Skeletal muscle tissue (tissue), 4 donors: ENCODE data around the gene ARHGEF2. TPM values are rescaled to one million over a fixed set of nuclear protein-coding genes. Genes with fewer than 3 reads are reported as not detected.

Source experiments
- H3K27ac ChIP-seq: one replicate; pipeline ENCODE4 v1.7.0; 2013; ENCODE audit warnings: mild to moderate bottlenecking, low read depth, low read length, inconsistent platforms
- H3K27me3 ChIP-seq, 3 donors: one replicate each; pipeline ENCODE4 v1.7.0; 2013; ENCODE audit warnings: low read length in 3 of 3; ENCODE audit not compliant: control insufficient read depth in 3 of 3, insufficient read depth in 3 of 3
- H3K36me3 ChIP-seq, 3 donors: one replicate each; pipeline ENCODE4 v1.7.0; 2013; ENCODE audit warnings: low read length in 3 of 3; ENCODE audit not compliant: control insufficient read depth in 3 of 3, insufficient read depth in 3 of 3
- H3K4me1 ChIP-seq, 3 donors: one replicate each; pipeline ENCODE4 v1.7.0; 2013; ENCODE audit warnings: low read length in 3 of 3, mild to moderate bottlenecking in 3 of 3; ENCODE audit not compliant: control insufficient read depth in 3 of 3, insufficient read depth in 3 of 3
- H3K4me3 ChIP-seq, 3 donors: one replicate each; pipeline ENCODE4 v1.7.0; 2013; ENCODE audit warnings: low read length in 3 of 3
- H3K9ac ChIP-seq, 3 donors: one replicate each; pipeline ENCODE4 v1.7.0; 2013; ENCODE audit warnings: low read length in 3 of 3, mild to moderate bottlenecking in 3 of 3, moderate library complexity in 2 of 3, low read depth in 1 of 3
- H3K9me3 ChIP-seq, 3 donors: one replicate each; pipeline ENCODE4 v1.7.0; 2013; ENCODE audit warnings: low read length in 3 of 3; ENCODE audit not compliant: control insufficient read depth in 3 of 3
- total RNA-seq: library from RNA; depleted of rRNA; stranded (reverse); fragments of >200 nt; gene quantifications from one replicate; pipeline ENCODE4 v1.2.3, GENCODE V29; 2014
- donor health status: Osteomylitis.

ARHGEF2 gene
- total RNA-seq, 1 donor from 2014 or later, result 135 TPM

- Histone ChIP-seq H3K9me3 (no peaks in the 10 kb centered on the region), H3K27ac (peak overlapping the region; percentile 92), H3K27me3 (no peaks in the 10 kb centered on the region), H3K9ac (peak overlapping the region; percentile 30 to 76 (median 41)), H3K4me3 (no peak overlapping the region), H3K4me1 (peaks cover 65 to 73% (median 72%) of the 10 kb centered on the region in 3 donors), H3K36me3 (peaks cover 47 to 56% (median 48%) of the 10 kb centered on the region in 3 donors)
Observed at GRCh38 chr1:155966135-155966534, 12.2 kb downstream of the ARHGEF2 start.

DNA sequence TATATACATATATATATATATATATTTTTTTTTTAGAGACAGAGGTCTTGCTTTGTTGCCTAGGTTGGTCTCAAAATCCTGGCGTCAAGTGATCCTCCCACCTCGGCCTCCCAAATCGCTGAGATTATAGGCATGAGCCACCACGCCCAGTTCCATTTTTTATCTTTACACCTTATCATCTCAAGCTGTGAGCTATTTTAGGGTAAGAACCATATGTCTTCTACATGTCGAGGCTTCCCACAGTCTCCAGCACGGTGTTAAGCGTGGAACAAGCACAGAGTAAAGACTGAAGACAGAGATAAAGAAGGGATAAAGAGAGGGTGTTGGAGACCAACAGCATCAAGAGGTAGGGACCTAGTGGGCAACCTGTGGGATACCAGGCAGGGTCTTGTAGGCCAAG is 14.2 kb downstream of the ARHGEF2 start:
- peaks cover 57 to 67% (median 65%) of the 10 kb centered on the region in 3 donors for H3K4me1 ChIP-seq
- H3K27ac ChIP-seq, result no peak overlapping the region

DNA sequence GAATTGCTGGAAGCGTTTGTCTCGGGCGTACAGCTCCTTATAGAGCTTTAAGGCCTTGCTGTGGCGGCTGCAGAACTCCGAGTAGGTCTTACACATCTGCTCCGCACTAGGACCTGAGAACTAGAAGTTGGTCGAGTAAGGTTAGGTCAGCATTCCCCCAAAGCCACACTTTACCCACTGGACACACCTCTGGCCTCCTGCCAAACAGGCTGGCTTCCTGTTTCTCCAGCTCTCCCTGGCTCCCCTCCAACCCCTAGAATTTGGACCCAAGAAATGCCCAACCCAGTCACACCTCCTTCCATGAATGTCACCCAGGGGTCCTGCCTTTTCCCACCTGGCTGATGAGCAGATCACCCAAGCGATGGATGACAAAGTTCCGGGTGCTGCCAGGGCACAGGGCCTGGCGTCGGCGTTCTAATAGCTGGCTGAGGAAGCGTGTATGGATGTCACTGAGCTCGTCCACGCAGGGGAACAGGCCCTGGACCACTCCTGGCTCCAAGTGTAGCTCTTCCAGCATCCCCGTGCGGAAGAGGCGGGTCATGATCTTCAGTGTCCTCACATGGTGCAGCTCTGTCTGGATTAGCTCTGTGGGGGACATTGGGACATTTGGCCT is 15.6 kb downstream of the ARHGEF2 start:
- Histone ChIP-seq H3K9me3 (no peaks in the 10 kb centered on the region), H3K4me3 (no peak overlapping the region), H3K9ac (peak overlapping the region in 1 of 3 donors; percentile 54), H3K36me3 (peaks cover 48 to 74% (median 73%) of the 10 kb centered on the region in 3 donors), H3K27ac (peak overlapping the region; percentile 51), H3K27me3 (no peaks in the 10 kb centered on the region), H3K4me1 (peaks cover 47 to 52% (median 50%) of the 10 kb centered on the region in 3 donors)

More for the DNA sequence above, 14.2 kb downstream of the ARHGEF2 start:
- Histone ChIP-seq H3K36me3 (peaks cover 51 to 68% (median 65%) of the 10 kb centered on the region in 3 donors), H3K4me3 (no peak overlapping the region), H3K27me3 (no peaks in the 10 kb centered on the region), H3K9me3 (no peaks in the 10 kb centered on the region), H3K9ac (no peak overlapping the region)

GRCh38 chr1:155961937-155962336 is 16.4 kb downstream of the ARHGEF2 start:
- no peak overlapping the region for H3K4me3 ChIP-seq
- H3K9ac ChIP-seq, result peak overlapping the region in 1 of 3 donors; percentile 45
- H3K27me3 ChIP-seq, result no peaks in the 10 kb centered on the region
- H3K9me3 ChIP-seq, result no peaks in the 10 kb centered on the region
- peaks cover 42 to 44% (median 44%) of the 10 kb centered on the region in 3 donors for H3K4me1 ChIP-seq
- H3K36me3 ChIP-seq, result peaks cover 56 to 79% (median 77%) of the 10 kb centered on the region in 3 donors
- H3K27ac ChIP-seq, result peak overlapping the region; percentile 51

GRCh38 chr1:155960081-155960745 is 18.1 kb downstream of the ARHGEF2 start:
- Histone ChIP-seq H3K27ac (peak overlapping the region; percentile 45), H3K4me1 (peaks cover 32 to 34% (median 33%) of the 10 kb centered on the region in 3 donors), H3K27me3 (no peaks in the 10 kb centered on the region), H3K9ac (peak overlapping the region in 2 of 3 donors; percentile 20 to 64), H3K4me3 (no peak overlapping the region), H3K36me3 (peaks cover 46 to 74% (median 66%) of the 10 kb centered on the region in 3 donors), H3K9me3 (no peaks in the 10 kb centered on the region)

GRCh38 chr1:155957411-155957915 is 20.9 kb downstream of the ARHGEF2 start:
- Histone ChIP-seq H3K27me3 (no peaks in the 10 kb centered on the region), H3K27ac (no peak overlapping the region), H3K36me3 (peaks cover 45 to 71% (median 70%) of the 10 kb centered on the region in 3 donors), H3K4me3 (no peak overlapping the region), H3K4me1 (peaks cover 24 to 31% (median 27%) of the 10 kb centered on the region in 3 donors), H3K9me3 (no peaks in the 10 kb centered on the region), H3K9ac (no peak overlapping the region)

GRCh38 chr1:155954645-155955044 is 23.7 kb downstream of the ARHGEF2 start:
- no peak overlapping the region for H3K4me3 ChIP-seq
- peaks cover 9 to 22% (median 10%) of the 10 kb centered on the region in 3 donors for H3K4me1 ChIP-seq
- H3K27ac ChIP-seq, result no peak overlapping the region
- no peaks in the 10 kb centered on the region for H3K9me3 ChIP-seq
- H3K36me3 ChIP-seq, result peaks cover 53 to 75% (median 73%) of the 10 kb centered on the region in 3 donors
- H3K9ac ChIP-seq, result no peak overlapping the region
- H3K27me3 ChIP-seq, result no peaks in the 10 kb centered on the region

DNA sequence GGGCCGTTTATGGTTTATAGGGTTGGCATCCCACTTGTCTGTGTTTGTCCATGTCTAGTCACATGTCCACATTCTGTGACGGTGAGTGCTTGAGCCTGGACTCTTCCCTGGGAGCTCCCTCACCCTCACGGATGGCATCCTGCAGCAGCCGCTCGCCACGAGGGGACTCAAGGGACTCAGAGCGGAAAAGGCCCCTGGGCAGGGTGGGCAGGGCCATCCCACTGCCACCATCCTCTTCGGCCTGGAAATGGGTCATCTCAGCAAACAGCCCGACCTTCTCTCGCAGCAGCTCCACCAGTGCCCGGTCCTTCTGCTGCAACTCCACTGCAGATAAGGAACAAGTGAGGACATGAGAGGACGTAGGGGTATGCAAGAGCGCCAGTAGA is 25.8 kb downstream of the ARHGEF2 start:
- Histone ChIP-seq H3K27ac (no peak overlapping the region), H3K4me1 (peaks cover 9 to 15% (median 10%) of the 10 kb centered on the region in 3 donors), H3K9ac (peak overlapping the region in 1 of 3 donors; percentile 12), H3K27me3 (no peaks in the 10 kb centered on the region), H3K4me3 (no peak overlapping the region), H3K36me3 (peaks cover 53 to 73% (median 68%) of the 10 kb centered on the region in 3 donors), H3K9me3 (no peaks in the 10 kb centered on the region)

- Histone ChIP-seq H3K9me3 (no peaks in the 10 kb centered on the region), H3K27me3 (no peaks in the 10 kb centered on the region), H3K9ac (peak overlapping the region in 2 of 3 donors; percentile 8 to 12), H3K4me3 (no peak overlapping the region), H3K27ac (no peak overlapping the region), H3K4me1 (peaks cover 9 to 12% (median 10%) of the 10 kb centered on the region in 3 donors), H3K36me3 (peaks cover 53 to 73% (median 69%) of the 10 kb centered on the region in 3 donors)
Observed at GRCh38 chr1:155951753-155952504, 26.4 kb downstream of the ARHGEF2 start.
